HFF-Myc (cell line): ENCODE measurements around the gene APCDD1.
"Not testable (repeated sequence)": the region's sequence is repeated elsewhere in the genome, so short reads cannot be mapped to it uniquely, and the experiment has no call there.

Experiments used
- DNase-seq: peaks from one replicate; pipeline ENCODE4 v3.0.0-alpha.2; 2011; ENCODE audit warnings: low read depth; ENCODE audit errors: extremely low read depth
- H3K4me3 ChIP-seq: replicated peaks from 2 replicates; pipeline ENCODE4 v1.5.1; 2011; ENCODE audit warnings: low read depth, mild to moderate bottlenecking, control low read depth, low read length
- CTCF ChIP-seq: IDR thresholded peaks from 2 replicates; pipeline ENCODE4 v1.5.1; 2012; ENCODE audit warnings: mild to moderate bottlenecking, low read depth, low read length, control low read depth; ENCODE audit errors: missing control alignments

The APCDD1 gene

GRCh38 chr18:10459587-10459986 is 5.2 kb downstream of the APCDD1 start:
- DNase-seq: no peak
- no peak for TF ChIP-seq CTCF

GRCh38 chr18:10460414-10461018 is 6.1 kb downstream of the APCDD1 start:
- H3K4me3 ChIP-seq: no peak overlapping the region
- TF ChIP-seq CTCF: no peak
- DNase-seq: no peak

More at GRCh38 chr18:10459587-10459986, 5.2 kb downstream of the APCDD1 start:
- H3K4me3 ChIP-seq: no peak overlapping the region

GRCh38 chr18:10461989-10462388 is 7.6 kb downstream of the APCDD1 start:
- no peak for TF ChIP-seq CTCF
- DNase-seq: no peak
- no peak overlapping the region for H3K4me3 ChIP-seq

- no peak overlapping the region for H3K4me3 ChIP-seq
- no peak for DNase-seq
- TF ChIP-seq CTCF: no peak
Observed at GRCh38 chr18:10462597-10462996, 8.2 kb downstream of the APCDD1 start.

- TF ChIP-seq CTCF: no peak
- DNase-seq: no peak
- H3K4me3 ChIP-seq: no peak overlapping the region
Observed at GRCh38 chr18:10463096-10463495, 8.7 kb downstream of the APCDD1 start.

GRCh38 chr18:10463741-10464140 is 9.3 kb downstream of the APCDD1 start:
- H3K4me3 ChIP-seq: no peak overlapping the region
- DNase-seq: no peak
- no peak for TF ChIP-seq CTCF

GRCh38 chr18:10464161-10464648 is 9.8 kb downstream of the APCDD1 start:
- DNase-seq, H3K4me3 ChIP-seq: not testable (repeated sequence)
